OCI-LY3 (cell line): Measurements from ENCODE around the gene PRPF31.

Experiments used
- H2AFZ ChIP-seq: fragments of 200-600, 300-600 bp; shearing (Covaris generic); 2 replicates; pipeline ENCODE4 v1.6.0; 2014; ENCODE audit warnings: antibody characterized with exemption, low read depth, low read length
- H3K27ac ChIP-seq: fragments of 200-600, 300-600 bp; sonication (generic); 2 replicates; pipeline ENCODE4 v1.5.1; 2014; ENCODE audit warnings: mild to moderate bottlenecking, low read length, moderate library complexity, mixed read lengths
- H3K27me3 ChIP-seq: fragments of 200-600, 300-600 bp; sonication (generic); 2 replicates; pipeline ENCODE4 v1.6.1; 2014; ENCODE audit warnings: low read depth, low read length, mixed read lengths
- H3K36me3 ChIP-seq: fragments of 200-600, 300-600 bp; sonication (generic); replicated peaks from 2 replicates; pipeline ENCODE3; 2014; ENCODE audit warnings: low read depth, low read length, mixed read lengths
- H3K4me1 ChIP-seq: fragments of 300-600, 200-600 bp; sonication (generic); 2 replicates; pipeline ENCODE4 v1.6.1; 2014; ENCODE audit warnings: low read length, mixed read lengths
- H3K4me2 ChIP-seq: fragments of 200-600, 300-600 bp; sonication (generic); 2 replicates; pipeline ENCODE4 v1.6.1; 2014; ENCODE audit warnings: low read length, mixed read lengths
- H3K4me3 ChIP-seq: fragments of 300-600, 200-600 bp; sonication (generic); 2 replicates; pipeline ENCODE4 v1.5.1; 2014; ENCODE audit warnings: antibody characterized with exemption, mild to moderate bottlenecking, low read length, moderate library complexity
- H3K79me2 ChIP-seq: fragments of 300-600, 200-600 bp; shearing (Covaris generic); 2 replicates; pipeline ENCODE4 v1.6.1; 2014; ENCODE audit warnings: mild to moderate bottlenecking, low read length, mixed read lengths
- H3K9ac ChIP-seq: fragments of 300-600, 200-600 bp; shearing (Covaris generic); 2 replicates; pipeline ENCODE4 v1.6.0; 2014; ENCODE audit warnings: mild to moderate bottlenecking, low read length, moderate library complexity
- H3K9me3 ChIP-seq: fragments of 200-600, 300-600 bp; shearing (Covaris generic); 2 replicates; pipeline ENCODE4 v1.6.1; 2014; ENCODE audit warnings: low read length, mixed read lengths; ENCODE audit not compliant: insufficient read depth
- H4K20me1 ChIP-seq: fragments of 200-600, 300-600 bp; sonication (generic); 2 replicates; pipeline ENCODE4 v1.6.1; 2016; ENCODE audit warnings: low read length, mixed read lengths; ENCODE audit not compliant: insufficient read depth
- CTCF ChIP-seq: fragments of 200-600, 300-600 bp; sonication (generic); IDR thresholded peaks from 2 replicates; pipeline ENCODE4 v1.5.1; 2014; ENCODE audit warnings: antibody characterized with exemption, low read length, low read depth
- EZH2phosphoT487 ChIP-seq: fragments of 200-600 bp; shearing (Covaris generic); IDR thresholded peaks from 2 replicates; pipeline ENCODE4 v1.6.1; 2018; ENCODE audit warnings: antibody characterized with exemption, mixed run types, low read depth

The PRPF31 gene

GRCh38 chr19:54125713-54126112 is 10.2 kb downstream of the PRPF31 start:
- TF ChIP-seq EZH2phosphoT487: no peak
- TF ChIP-seq CTCF: no peak
- H3K4me2 ChIP-seq: no peak overlapping the region
- H3K27me3 ChIP-seq: no peaks in the 10 kb centered on the region
- H3K27ac ChIP-seq: no peak overlapping the region
- no peaks in the 10 kb centered on the region for H4K20me1 ChIP-seq
- no peak overlapping the region for H2AFZ ChIP-seq
- H3K4me1 ChIP-seq: no peaks in the 10 kb centered on the region
- H3K36me3 ChIP-seq: peaks cover 59% of the 10 kb centered on the region
- H3K4me3 ChIP-seq: no peak overlapping the region
- H3K9me3 ChIP-seq: no peaks in the 10 kb centered on the region
- H3K79me2 ChIP-seq: no peaks in the 10 kb centered on the region
- H3K9ac ChIP-seq: no peak overlapping the region

GRCh38 chr19:54127688-54128440 is 12.3 kb downstream of the PRPF31 start:
- Histone ChIP-seq H3K9me3 (no peaks in the 10 kb centered on the region), H3K27ac (no peak overlapping the region), H3K36me3 (peaks cover 51% of the 10 kb centered on the region), H3K4me3 (no peak overlapping the region), H3K27me3 (no peaks in the 10 kb centered on the region), H3K79me2 (no peaks in the 10 kb centered on the region), H4K20me1 (no peaks in the 10 kb centered on the region), H2AFZ (no peak overlapping the region), H3K4me1 (no peaks in the 10 kb centered on the region), H3K4me2 (no peak overlapping the region), H3K9ac (no peak overlapping the region)
- TF ChIP-seq EZH2phosphoT487 (no peak), CTCF (no peak)

GRCh38 chr19:54128441-54128725 is 12.8 kb downstream of the PRPF31 start:
- H2AFZ ChIP-seq: no peak overlapping the region
- peaks cover 46% of the 10 kb centered on the region for H3K36me3 ChIP-seq
- TF ChIP-seq CTCF: no peak
- no peak for TF ChIP-seq EZH2phosphoT487
- no peaks in the 10 kb centered on the region for H4K20me1 ChIP-seq
- H3K9ac ChIP-seq: no peak overlapping the region
- H3K4me3 ChIP-seq: no peak overlapping the region
- H3K4me1 ChIP-seq: no peaks in the 10 kb centered on the region
- no peak overlapping the region for H3K4me2 ChIP-seq
- H3K9me3 ChIP-seq: no peaks in the 10 kb centered on the region
- no peaks in the 10 kb centered on the region for H3K79me2 ChIP-seq
- no peak overlapping the region for H3K27ac ChIP-seq
- H3K27me3 ChIP-seq: no peaks in the 10 kb centered on the region

GRCh38 chr19:54128796-54129616 is 13.5 kb downstream of the PRPF31 start:
- H3K9me3 ChIP-seq: no peaks in the 10 kb centered on the region
- peaks cover 44% of the 10 kb centered on the region for H3K36me3 ChIP-seq
- H3K27ac ChIP-seq: no peak overlapping the region
- TF ChIP-seq EZH2phosphoT487 (no peak), CTCF (no peak)
- H4K20me1 ChIP-seq: no peaks in the 10 kb centered on the region
- no peak overlapping the region for H2AFZ ChIP-seq
- no peak overlapping the region for H3K4me2 ChIP-seq
- no peak overlapping the region for H3K4me3 ChIP-seq
- H3K9ac ChIP-seq: no peak overlapping the region
- H3K4me1 ChIP-seq: no peaks in the 10 kb centered on the region
- no peaks in the 10 kb centered on the region for H3K27me3 ChIP-seq
- no peaks in the 10 kb centered on the region for H3K79me2 ChIP-seq
